ENCODE data around the gene FAM25A. TPM values are rescaled to one million over a fixed set of nuclear protein-coding genes. Genes with fewer than 3 reads are reported as not detected.
A peak's percentile ranks its signal among the peaks of the same experiment; 100 is the strongest.
"Not testable (repeated sequence)": the region's sequence is repeated elsewhere in the genome, so short reads cannot be mapped to it uniquely, and the experiment has no call there.

FAM25A gene
- total RNA-seq, 2 donors from 2014 or later, result not detected

GRCh38 chr10:87009134-87009696 is 10.9 kb upstream of the FAM25A start:
- H3K4me3 ChIP-seq; intact Hi-C loops (cut with DNase I): not testable (repeated sequence)

GRCh38 chr10:87013528-87013927 is 6.6 kb upstream of the FAM25A start:
- DNase-seq (ENCODE audit: low spot score); H3K9me3 ChIP-seq; H3K4me3 ChIP-seq; H3K27ac ChIP-seq; H3K36me3 ChIP-seq; intact Hi-C loops (cut with DNase I); H3K27me3 ChIP-seq (replicated peaks; ENCODE audit: insufficient read depth); H3K4me1 ChIP-seq (replicated peaks): not testable (repeated sequence)
- WGBS, result 35% methylated on average over 3 of the region's 3 CpGs

More at GRCh38 chr10:87009134-87009696, 10.9 kb upstream of the FAM25A start:
- H3K36me3 ChIP-seq; H3K4me1 ChIP-seq (replicated peaks); H3K27me3 ChIP-seq (replicated peaks; ENCODE audit: insufficient read depth); H3K9me3 ChIP-seq; DNase-seq (ENCODE audit: low spot score): not testable (repeated sequence)
- 94% methylated on average over 15 of the region's 18 CpGs for WGBS
- peak overlapping the region in 1 of 2 donors; percentile 57 for H3K27ac ChIP-seq

- H3K4me1 ChIP-seq (replicated peaks); H3K27ac ChIP-seq; intact Hi-C loops (cut with DNase I); DNase-seq (ENCODE audit: low spot score); H3K9me3 ChIP-seq; H3K27me3 ChIP-seq (replicated peaks; ENCODE audit: insufficient read depth); H3K36me3 ChIP-seq; H3K4me3 ChIP-seq: not testable (repeated sequence)
- WGBS, result 91% methylated on average over 10 of the region's 10 CpGs
Measured at GRCh38 chr10:87014986-87015716, 4.9 kb upstream of the FAM25A start.

GRCh38 chr10:87018127-87018526 is 2.0 kb upstream of the FAM25A start:
- intact Hi-C loops (cut with DNase I); H3K36me3 ChIP-seq; DNase-seq (ENCODE audit: low spot score); H3K4me3 ChIP-seq; H3K27me3 ChIP-seq (replicated peaks; ENCODE audit: insufficient read depth); H3K4me1 ChIP-seq (replicated peaks); H3K27ac ChIP-seq; H3K9me3 ChIP-seq: not testable (repeated sequence)
- WGBS, result 88% methylated on average over 6 of the region's 6 CpGs

- H3K27ac ChIP-seq; H3K9me3 ChIP-seq; H3K36me3 ChIP-seq; DNase-seq (ENCODE audit: low spot score); H3K4me3 ChIP-seq; H3K27me3 ChIP-seq (replicated peaks; ENCODE audit: insufficient read depth); intact Hi-C loops (cut with DNase I); H3K4me1 ChIP-seq (replicated peaks): not testable (repeated sequence)
- WGBS, result 75% methylated on average over 6 of the region's 6 CpGs
Measured at GRCh38 chr10:87019066-87019465, 1.0 kb upstream of the FAM25A start.

GRCh38 chr10:87019504-87019903 is 590 bp upstream of the FAM25A start:
- DNase-seq (ENCODE audit: low spot score); H3K36me3 ChIP-seq; H3K27ac ChIP-seq; H3K27me3 ChIP-seq (replicated peaks; ENCODE audit: insufficient read depth); H3K4me1 ChIP-seq (replicated peaks); H3K9me3 ChIP-seq; intact Hi-C loops (cut with DNase I); H3K4me3 ChIP-seq: not testable (repeated sequence)
- 100% methylated on average over 1 of the region's 1 CpG for WGBS

GRCh38 chr10:87025285-87025958 is 5.3 kb downstream of the FAM25A start:
- DNase-seq (ENCODE audit: low spot score); H3K4me3 ChIP-seq; H3K36me3 ChIP-seq; intact Hi-C loops (cut with DNase I); H3K9me3 ChIP-seq; H3K27me3 ChIP-seq (replicated peaks; ENCODE audit: insufficient read depth); H3K4me1 ChIP-seq (replicated peaks); H3K27ac ChIP-seq: not testable (repeated sequence)
- WGBS, result 63% methylated on average over 5 of the region's 5 CpGs

- intact Hi-C loops (cut with DNase I); DNase-seq (ENCODE audit: low spot score); H3K9me3 ChIP-seq; H3K4me3 ChIP-seq; H3K36me3 ChIP-seq; H3K27me3 ChIP-seq (replicated peaks; ENCODE audit: insufficient read depth); H3K27ac ChIP-seq; H3K4me1 ChIP-seq (replicated peaks): not testable (repeated sequence)
- 94% methylated on average over 17 of the region's 17 CpGs for WGBS
Measured at GRCh38 chr10:87026747-87027508, 6.8 kb downstream of the FAM25A start.

GRCh38 chr10:87030419-87030818 is 10.3 kb downstream of the FAM25A start:
- intact Hi-C loops (cut with DNase I); DNase-seq (ENCODE audit: low spot score): not testable (repeated sequence)
- 100% methylated on average over 1 of the region's 1 CpG for WGBS

More at GRCh38 chr10:87030419-87030818, 10.3 kb downstream of the FAM25A start:
- not testable (repeated sequence) for H3K36me3 ChIP-seq; H3K27me3 ChIP-seq (replicated peaks; ENCODE audit: insufficient read depth); H3K4me1 ChIP-seq (replicated peaks); H3K27ac ChIP-seq; H3K4me3 ChIP-seq; H3K9me3 ChIP-seq

Measured in prostate gland (tissue), 2 donors.